Astrocyte (in vitro differentiated cells and primary cell): ENCODE results near the gene MPND. TPM values are rescaled to one million over a fixed set of nuclear protein-coding genes. Genes with fewer than 3 reads are reported as not detected.

ENCODE experiments used
- DNase-seq: peaks from one replicate; pipeline ENCODE4 v3.0.0-alpha.2; 2010; ENCODE audit warnings: low read depth
- FAIRE-seq: peaks from 2 replicates; lab custom pipeline; 2011; peaks lifted over from hg19 to GRCh38; lab: Jason Lieb, UNC
- H2AFZ ChIP-seq: 2 replicates; pipeline ENCODE4 v1.6.0; 2012; ENCODE audit warnings: low read depth, low read length, inconsistent platforms
- H3K27ac ChIP-seq: 2 replicates; pipeline ENCODE4 v1.5.1; 2011; ENCODE audit warnings: low read depth, low read length, inconsistent platforms
- H3K27me3 ChIP-seq: 2 replicates; pipeline ENCODE4 v1.6.0; 2011; ENCODE audit warnings: low read length, inconsistent platforms; ENCODE audit not compliant: insufficient read depth
- H3K36me3 ChIP-seq: 2 replicates; pipeline ENCODE4 v1.5.1; 2011; ENCODE audit warnings: low read length, inconsistent platforms; ENCODE audit not compliant: insufficient read depth
- H3K4me1 ChIP-seq: 2 replicates; pipeline ENCODE4 v1.5.1; 2011; ENCODE audit warnings: low read length, inconsistent platforms; ENCODE audit not compliant: insufficient read depth
- H3K4me2 ChIP-seq: 2 replicates; pipeline ENCODE4 v1.6.0; 2012; ENCODE audit warnings: low read length, inconsistent platforms
- H3K4me3 ChIP-seq: 2 replicates; pipeline ENCODE4 v1.5.1; 2011; ENCODE audit warnings: low read depth, mild to moderate bottlenecking, low read length, inconsistent platforms; ENCODE audit not compliant: insufficient read depth
- H3K79me2 ChIP-seq: 2 replicates; pipeline ENCODE4 v1.6.0; 2012; ENCODE audit warnings: mild to moderate bottlenecking, low read length, inconsistent platforms; ENCODE audit not compliant: insufficient read depth
- H3K9ac ChIP-seq: 2 replicates; pipeline ENCODE4 v1.6.0; 2012; ENCODE audit warnings: mild to moderate bottlenecking, low read length, inconsistent platforms
- H3K9me3 ChIP-seq: 2 replicates; pipeline ENCODE4 v1.5.1; 2012; ENCODE audit warnings: low read depth, mild to moderate bottlenecking, low read length, inconsistent platforms; ENCODE audit not compliant: insufficient read depth
- H4K20me1 ChIP-seq: 2 replicates; pipeline ENCODE4 v1.6.0; 2012; ENCODE audit warnings: low read length, inconsistent platforms; ENCODE audit not compliant: insufficient read depth
- H3K27ac Mint-ChIP-seq: one replicate; pipeline ENCODE4 v1.8.0; 2021; ENCODE audit warnings: mild to moderate bottlenecking, mixed read lengths; ENCODE audit not compliant: unreplicated experiment
- H3K27me3 Mint-ChIP-seq: one replicate; pipeline ENCODE4 v1.8.0; 2021; ENCODE audit warnings: low read depth, mixed read lengths; ENCODE audit not compliant: unreplicated experiment
- H3K36me3 Mint-ChIP-seq: one replicate; pipeline ENCODE4 v1.8.0; 2021; ENCODE audit warnings: low read depth, mixed read lengths; ENCODE audit not compliant: unreplicated experiment
- H3K4me1 Mint-ChIP-seq: one replicate; pipeline ENCODE4 v1.8.0; 2021; ENCODE audit warnings: low read depth, mixed read lengths; ENCODE audit not compliant: unreplicated experiment
- H3K4me3 Mint-ChIP-seq: one replicate; pipeline ENCODE4 v1.8.0; 2021; ENCODE audit warnings: mild to moderate bottlenecking, moderate library complexity, mixed read lengths; ENCODE audit not compliant: unreplicated experiment
- H3K9me3 Mint-ChIP-seq: one replicate; pipeline ENCODE4 v1.8.0; 2021; ENCODE audit warnings: mild to moderate bottlenecking, mixed read lengths; ENCODE audit not compliant: unreplicated experiment
- CTCF ChIP-seq: IDR thresholded peaks from 2 replicates; pipeline ENCODE4 v1.5.1; 2011; ENCODE audit warnings: low read depth, mild to moderate bottlenecking, inconsistent platforms, low read length, moderate library complexity; ENCODE audit not compliant: insufficient read depth
- EZH2 ChIP-seq: IDR thresholded peaks from 2 replicates; pipeline ENCODE4 v1.6.1; 2012; ENCODE audit warnings: mild to moderate bottlenecking, low read length, inconsistent platforms; ENCODE audit not compliant: insufficient read depth
- total RNA-seq: library from RNA; stranded (reverse); gene quantifications from 2 replicates; pipeline ENCODE4 v1.2.1, GENCODE V29; 2021

The MPND gene
- total RNA-seq, 1 donor from 2014 or later, result 14.7 TPM

DNA sequence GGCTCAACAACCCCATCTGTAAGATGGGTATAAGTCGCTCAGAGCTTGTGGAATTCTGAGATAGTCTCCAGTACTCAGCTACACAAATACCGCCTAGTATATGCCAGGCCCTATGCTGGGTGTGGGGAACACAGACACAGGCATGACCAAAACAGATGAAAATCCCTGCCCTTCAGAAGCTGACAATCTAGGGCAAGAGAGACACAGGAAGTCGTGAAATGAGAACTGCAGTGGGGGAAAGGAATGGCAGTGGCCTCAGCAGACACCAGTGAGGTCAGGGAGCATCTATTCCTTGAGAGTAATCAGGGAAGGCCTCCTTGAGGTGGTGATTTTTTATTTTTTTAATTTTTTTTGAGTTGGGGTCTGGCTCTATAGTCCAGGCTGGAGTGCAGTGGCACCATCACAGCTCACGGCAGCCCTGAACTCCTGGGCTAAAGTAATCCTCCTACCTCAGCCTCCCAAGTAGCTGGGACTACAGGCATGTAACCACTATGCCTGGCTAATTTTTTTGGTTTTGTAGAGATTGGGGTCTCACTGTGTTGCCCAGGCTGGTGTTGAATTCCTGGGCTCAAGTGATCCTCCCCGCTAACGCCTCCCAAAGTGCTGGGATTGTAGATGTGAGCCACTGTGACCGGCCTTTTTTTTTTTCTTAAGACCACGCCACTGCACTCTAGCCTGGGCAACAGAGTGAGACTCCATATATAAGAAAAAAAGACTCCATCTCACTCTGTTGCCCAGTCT, 44.4 kb upstream of the MPND start:
- Histone ChIP-seq H3K36me3 (no peaks in the 10 kb centered on the region), H3K9ac (no peak overlapping the region), H3K79me2 (no peaks in the 10 kb centered on the region), H3K9me3 (no peaks in the 10 kb centered on the region), H3K4me1 (no peaks in the 10 kb centered on the region), H3K27me3 (peaks cover 9% of the 10 kb centered on the region), H3K4me2 (no peak overlapping the region), H3K4me3 (no peak overlapping the region), H3K27ac (no peak overlapping the region), H2AFZ (no peak overlapping the region), H4K20me1 (no peaks in the 10 kb centered on the region)
- no peaks in the 10 kb centered on the region for H3K36me3 Mint-ChIP-seq
- H3K9me3 Mint-ChIP-seq, result no peaks in the 10 kb centered on the region
- peaks cover 2% of the 10 kb centered on the region for H3K4me1 Mint-ChIP-seq
- TF ChIP-seq CTCF (no peak), EZH2 (no peak)
- peaks cover 15% of the 10 kb centered on the region for H3K27me3 Mint-ChIP-seq
- FAIRE-seq (no peak), DNase-seq (no peak)
- H3K27ac Mint-ChIP-seq, result peak overlapping the region; percentile 47
- no peak overlapping the region for H3K4me3 Mint-ChIP-seq

DNA sequence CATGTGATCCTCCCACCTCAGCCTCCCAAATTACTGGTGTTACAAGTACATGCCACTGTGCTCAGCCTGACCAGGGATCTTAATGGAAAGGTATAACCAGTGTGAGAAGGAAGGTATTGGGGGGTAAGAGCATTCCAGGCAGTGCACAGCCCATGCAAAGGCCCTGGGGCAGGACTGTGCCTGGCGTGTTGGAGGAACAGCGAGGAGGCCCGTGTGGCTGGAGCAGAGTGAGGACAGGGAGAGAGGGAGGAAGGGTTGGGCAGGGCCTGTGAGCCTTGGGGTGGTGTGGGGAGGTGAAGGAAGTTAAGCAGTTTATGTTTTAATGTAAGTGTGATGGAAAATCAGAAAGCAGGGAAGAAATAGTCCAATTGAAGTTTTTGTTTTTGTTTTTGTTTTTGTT, 42.8 kb upstream of the MPND start:
- FAIRE-seq, result no peak
- Mint-ChIP-seq H3K36me3 (no peaks in the 10 kb centered on the region), H3K27me3 (peaks cover 7% of the 10 kb centered on the region), H3K4me1 (peaks cover 2% of the 10 kb centered on the region), H3K4me3 (no peak overlapping the region), H3K9me3 (no peaks in the 10 kb centered on the region), H3K27ac (no peak overlapping the region)
- H3K9me3 ChIP-seq, result no peaks in the 10 kb centered on the region
- H3K4me3 ChIP-seq, result no peak overlapping the region
- H3K27ac ChIP-seq, result no peak overlapping the region
- no peaks in the 10 kb centered on the region for H3K4me1 ChIP-seq
- H4K20me1 ChIP-seq, result no peaks in the 10 kb centered on the region
- peaks cover 6% of the 10 kb centered on the region for H3K27me3 ChIP-seq
- TF ChIP-seq CTCF (no peak), EZH2 (no peak)
- no peaks in the 10 kb centered on the region for H3K36me3 ChIP-seq
- H3K9ac ChIP-seq, result no peak overlapping the region
- DNase-seq, result no peak
- H2AFZ ChIP-seq, result no peak overlapping the region
- H3K79me2 ChIP-seq, result no peaks in the 10 kb centered on the region
- no peak overlapping the region for H3K4me2 ChIP-seq

GRCh38 chr19:4301590-4302242, 41.6 kb upstream of the MPND start:
- Histone ChIP-seq H3K27me3 (no peaks in the 10 kb centered on the region), H3K4me3 (no peak overlapping the region), H3K4me1 (no peaks in the 10 kb centered on the region), H2AFZ (no peak overlapping the region), H3K36me3 (no peaks in the 10 kb centered on the region), H3K9me3 (no peaks in the 10 kb centered on the region), H3K79me2 (no peaks in the 10 kb centered on the region), H4K20me1 (no peaks in the 10 kb centered on the region), H3K9ac (no peak overlapping the region), H3K27ac (no peak overlapping the region), H3K4me2 (no peak overlapping the region)
- FAIRE-seq (no peak), DNase-seq (no peak)
- Mint-ChIP-seq H3K27me3 (peaks cover 6% of the 10 kb centered on the region), H3K27ac (no peak overlapping the region), H3K36me3 (peaks cover 2% of the 10 kb centered on the region), H3K4me3 (no peak overlapping the region), H3K4me1 (peaks cover 2% of the 10 kb centered on the region), H3K9me3 (no peaks in the 10 kb centered on the region)
- no peak for TF ChIP-seq EZH2
- no peak for TF ChIP-seq CTCF
